ENCODE results near the gene RUSC2. TPM values are rescaled to one million over a fixed set of nuclear protein-coding genes. Genes with fewer than 3 reads are reported as not detected.

Gene RUSC2
- 19.4 and 22.2 TPM in 2 replicates for total RNA-seq (2021)
- Bru-seq, nascent RNA, result percentile 61 among the genes with signal in this experiment
- percentile 63 among the genes with signal in this experiment for BruChase-seq, experiment 1, labeled RNA remaining after a 2-hour chase
- percentile 69 among the genes with signal in this experiment for BruChase-seq, experiment 2, labeled RNA remaining after a 6-hour chase
- long read RNA-seq, full-length matches to known transcripts, result 3 of 21 reads
- long read RNA-seq, partial matches to known transcripts, result 14 of 21 reads
- long read RNA-seq, other reads (novel, unspliced or antisense), result 4 of 21 reads

GRCh38 chr9:35489313-35490154, at the start of gene RUSC2:
TSS of gene RUSC2 (plus strand) at chr9:35490111. CDS start at chr9:35546522, 56,411 bp downstream.
- DNase-seq (ENCODE audit: low spot score), result peak; percentile 93

GRCh38 chr9:35446012-35446411, 43.9 kb upstream of the RUSC2 start:
- no peak overlapping the region for H3K27ac ChIP-seq (ENCODE audit: low read depth, low read length, poor library complexity, severe bottlenecking)
- CTCF ChIA-PET, result no interaction called here
- no TSS peak for BruUV-seq (replicated peaks)
- H3K36me3 ChIP-seq (ENCODE audit: insufficient read depth, low read length, poor library complexity, severe bottlenecking), result no peaks in the 10 kb centered on the region
- no peaks in the 10 kb centered on the region for H3K9me3 ChIP-seq (ENCODE audit: low read depth, low read length, poor library complexity, severe bottlenecking)
- POLR2A ChIA-PET (ENCODE audit: low non-redundant PET), result interaction anchor here (0.5 kb wide), 1 partner anchor 286 kb away, joined by 3 read pairs; the partner anchor contains the start of genes CREB3 and TLN1
- no peak overlapping the region for H3K4me3 ChIP-seq (ENCODE audit: low read depth, low read length, poor library complexity, severe bottlenecking)
- intact Hi-C loops (cut with micrococcal nuclease; ENCODE audit: unreplicated experiment), result no loop called here
- no peak for TF ChIP-seq EZH2 (IDR thresholded peaks at IDR 0.05; ENCODE audit: borderline replicate concordance, low read depth, low read length, poor library complexity, severe bottlenecking)
- TF ChIP-seq, protein P1, sequence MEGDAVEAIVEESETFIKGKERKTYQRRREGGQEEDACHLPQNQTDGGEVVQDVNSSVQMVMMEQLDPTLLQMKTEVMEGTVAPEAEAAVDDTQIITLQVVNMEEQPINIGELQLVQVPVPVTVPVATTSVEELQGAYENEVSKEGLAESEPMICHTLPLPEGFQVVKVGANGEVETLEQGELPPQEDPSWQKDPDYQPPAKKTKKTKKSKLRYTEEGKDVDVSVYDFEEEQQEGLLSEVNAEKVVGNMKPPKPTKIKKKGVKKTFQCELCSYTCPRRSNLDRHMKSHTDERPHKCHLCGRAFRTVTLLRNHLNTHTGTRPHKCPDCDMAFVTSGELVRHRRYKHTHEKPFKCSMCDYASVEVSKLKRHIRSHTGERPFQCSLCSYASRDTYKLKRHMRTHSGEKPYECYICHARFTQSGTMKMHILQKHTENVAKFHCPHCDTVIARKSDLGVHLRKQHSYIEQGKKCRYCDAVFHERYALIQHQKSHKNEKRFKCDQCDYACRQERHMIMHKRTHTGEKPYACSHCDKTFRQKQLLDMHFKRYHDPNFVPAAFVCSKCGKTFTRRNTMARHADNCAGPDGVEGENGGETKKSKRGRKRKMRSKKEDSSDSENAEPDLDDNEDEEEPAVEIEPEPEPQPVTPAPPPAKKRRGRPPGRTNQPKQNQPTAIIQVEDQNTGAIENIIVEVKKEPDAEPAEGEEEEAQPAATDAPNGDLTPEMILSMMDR (conservative IDR thresholded peaks at IDR 0.05; ENCODE audit: low read depth, low read length), result no peak
- peaks cover 15% of the 10 kb centered on the region for H3K27me3 ChIP-seq (replicated peaks; ENCODE audit: insufficient read depth, low read depth, low read length, poor library complexity)
- H3K4me1 ChIP-seq (ENCODE audit: insufficient read depth, low read length, poor library complexity, severe bottlenecking), result no peaks in the 10 kb centered on the region
- no peak for DNase-seq (ENCODE audit: low spot score)

More at GRCh38 chr9:35489313-35490154, at the start of gene RUSC2:
- POLR2A ChIA-PET (ENCODE audit: low non-redundant PET), result interaction anchor here (0.5 kb wide), 1 partner anchor 651 kb away, joined by 3 read pairs; no protein-coding TSS in a partner anchor
- H3K4me1 ChIP-seq (ENCODE audit: insufficient read depth, low read length, poor library complexity, severe bottlenecking), result peaks cover 27% of the 10 kb centered on the region
- CTCF ChIA-PET, result interaction anchor here (0.6 to 1.6 kb wide), 4 partner anchors 10 to 64 kb away, joined by 3 to 17 read pairs (median 4); no protein-coding TSS in a partner anchor
- H3K27ac ChIP-seq (ENCODE audit: low read depth, low read length, poor library complexity, severe bottlenecking), result peak within 1 kb of the TSS; percentile 87
- H3K4me3 ChIP-seq (ENCODE audit: low read depth, low read length, poor library complexity, severe bottlenecking), result peak within 1 kb of the TSS; percentile 80
- H3K36me3 ChIP-seq (ENCODE audit: insufficient read depth, low read length, poor library complexity, severe bottlenecking), result no peaks in the 10 kb centered on the region
- intact Hi-C loops (cut with micrococcal nuclease; ENCODE audit: unreplicated experiment), result loop anchor here (1.0 kb wide), 1 partner anchor 65 kb away; no protein-coding TSS in a partner anchor
- H3K27me3 ChIP-seq (replicated peaks; ENCODE audit: insufficient read depth, low read depth, low read length, poor library complexity), result no peaks in the 10 kb centered on the region
- BruUV-seq (replicated peaks), result no TSS peak
- no peak for TF ChIP-seq EZH2 (IDR thresholded peaks at IDR 0.05; ENCODE audit: borderline replicate concordance, low read depth, low read length, poor library complexity, severe bottlenecking)
- TF ChIP-seq, protein P1 (conservative IDR thresholded peaks at IDR 0.05; ENCODE audit: low read depth, low read length), result peak; percentile 48
- no peaks in the 10 kb centered on the region for H3K9me3 ChIP-seq (ENCODE audit: low read depth, low read length, poor library complexity, severe bottlenecking)

DNA sequence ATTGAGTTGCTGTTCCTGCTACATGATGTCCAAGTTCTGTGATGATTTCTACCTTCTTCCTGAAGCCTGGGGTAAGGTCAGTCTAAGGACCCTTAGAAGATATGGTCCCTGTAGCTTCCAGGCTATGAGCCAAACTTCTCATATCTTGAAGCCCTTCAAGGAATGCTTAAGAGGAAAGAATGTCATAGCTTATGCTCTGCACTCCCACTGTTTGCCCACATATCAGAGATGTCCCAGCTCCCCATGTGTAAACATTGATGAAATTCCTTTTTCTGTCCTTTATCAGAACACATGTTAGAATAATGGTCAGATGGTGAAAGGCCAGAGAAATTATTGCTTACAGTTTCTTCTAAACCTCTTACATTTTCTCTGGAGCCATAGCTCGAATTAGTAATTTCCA, 41.4 kb upstream of the RUSC2 start:
- no peak overlapping the region for H3K27ac ChIP-seq (ENCODE audit: low read depth, low read length, poor library complexity, severe bottlenecking)
- no peaks in the 10 kb centered on the region for H3K4me1 ChIP-seq (ENCODE audit: insufficient read depth, low read length, poor library complexity, severe bottlenecking)
- BruUV-seq (replicated peaks), result no TSS peak
- H3K27me3 ChIP-seq (replicated peaks; ENCODE audit: insufficient read depth, low read depth, low read length, poor library complexity), result peaks cover 15% of the 10 kb centered on the region
- ChIA-PET CTCF (interaction anchor here (1.0 kb wide), 1 partner anchor 16 kb away, joined by 3 read pairs; no protein-coding TSS in a partner anchor), POLR2A (ENCODE audit: low non-redundant PET) (no interaction called here)
- H3K36me3 ChIP-seq (ENCODE audit: insufficient read depth, low read length, poor library complexity, severe bottlenecking), result no peaks in the 10 kb centered on the region
- TF ChIP-seq, protein P1 (conservative IDR thresholded peaks at IDR 0.05; ENCODE audit: low read depth, low read length), result no peak
- TF ChIP-seq EZH2 (IDR thresholded peaks at IDR 0.05; ENCODE audit: borderline replicate concordance, low read depth, low read length, poor library complexity, severe bottlenecking), result no peak
- no peaks in the 10 kb centered on the region for H3K9me3 ChIP-seq (ENCODE audit: low read depth, low read length, poor library complexity, severe bottlenecking)
- DNase-seq (ENCODE audit: low spot score), result no peak
- intact Hi-C loops (cut with micrococcal nuclease; ENCODE audit: unreplicated experiment), result no loop called here
- no peak overlapping the region for H3K4me3 ChIP-seq (ENCODE audit: low read depth, low read length, poor library complexity, severe bottlenecking)
